Stimulated activated naive CD4-positive, alpha-beta T cell (primary cell): ENCODE measurements around the gene NAP1L1.

Experiments used
- DNase-seq, 6 experiments: peaks; one replicate each; lab custom pipeline; 2025; lab: John Stamatoyannopoulos, UW

NAP1L1 gene

DNA sequence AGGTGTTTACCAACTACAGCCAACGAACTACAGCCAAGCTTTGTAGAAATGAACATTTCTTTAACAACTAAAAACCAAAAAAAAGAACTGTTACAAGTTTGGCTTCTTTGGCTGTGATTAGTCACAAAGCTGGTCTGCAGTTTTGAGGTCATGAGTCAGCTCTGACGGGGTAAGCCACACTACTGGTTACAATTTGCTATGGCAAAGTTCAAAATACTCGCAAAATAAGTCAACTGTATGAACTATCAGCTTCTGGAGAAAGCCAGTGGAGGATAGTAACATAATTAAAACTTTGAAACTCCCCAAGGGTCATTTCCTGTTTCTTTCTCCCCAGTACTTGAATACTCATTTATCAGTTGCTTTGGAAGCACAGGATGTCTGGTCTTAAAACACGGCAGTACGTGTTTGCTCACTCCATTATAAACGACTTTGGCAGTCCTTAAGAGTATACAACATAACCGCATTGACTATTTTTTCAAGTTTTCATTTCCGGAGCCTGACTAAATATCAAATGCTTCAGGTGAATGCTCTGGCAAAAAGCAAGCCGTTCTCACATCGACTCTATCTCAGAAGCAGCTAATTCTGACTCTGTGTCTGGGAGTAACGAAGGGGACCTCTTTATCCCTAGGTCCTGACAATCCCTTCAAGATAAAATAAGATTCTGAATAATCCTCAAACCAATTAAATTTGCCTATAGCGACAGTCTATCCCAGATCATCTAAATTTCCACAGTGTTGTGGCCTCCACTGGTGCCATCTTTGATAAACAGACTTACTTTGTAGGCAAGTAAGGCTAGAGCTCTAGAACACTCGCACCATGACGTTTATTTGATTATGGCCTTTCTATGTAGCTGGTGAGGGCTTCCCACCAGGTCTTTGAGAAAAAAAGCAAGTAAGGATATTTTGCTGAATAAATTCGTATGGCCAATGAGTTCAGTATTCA is 63.5 kb downstream of the NAP1L1 start:
- DNase-seq, result peak in 4 of 6 experiments; percentile 20 to 62 (median 41)

DNA sequence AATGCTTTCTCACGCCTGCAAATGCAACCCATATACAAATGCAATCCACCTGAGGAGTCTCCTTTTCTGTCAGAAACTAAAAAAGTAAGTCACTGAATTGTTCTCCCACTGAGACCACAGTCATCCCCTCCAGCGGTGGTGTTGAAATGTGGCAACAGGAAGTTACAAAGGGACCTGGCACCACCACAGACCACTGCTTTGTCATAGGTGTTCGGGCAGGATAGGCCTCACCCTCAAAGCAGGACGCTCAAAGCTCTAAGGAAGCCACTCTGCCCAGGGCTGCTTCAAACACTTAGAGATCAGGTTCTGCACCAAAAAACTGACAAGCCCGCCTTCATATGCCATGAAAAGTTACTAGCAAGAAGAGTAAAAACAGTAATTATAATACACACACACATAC is 64.2 kb downstream of the NAP1L1 start:
- DNase-seq, result peak in 2 of 6 experiments; percentile 9 to 10

DNA sequence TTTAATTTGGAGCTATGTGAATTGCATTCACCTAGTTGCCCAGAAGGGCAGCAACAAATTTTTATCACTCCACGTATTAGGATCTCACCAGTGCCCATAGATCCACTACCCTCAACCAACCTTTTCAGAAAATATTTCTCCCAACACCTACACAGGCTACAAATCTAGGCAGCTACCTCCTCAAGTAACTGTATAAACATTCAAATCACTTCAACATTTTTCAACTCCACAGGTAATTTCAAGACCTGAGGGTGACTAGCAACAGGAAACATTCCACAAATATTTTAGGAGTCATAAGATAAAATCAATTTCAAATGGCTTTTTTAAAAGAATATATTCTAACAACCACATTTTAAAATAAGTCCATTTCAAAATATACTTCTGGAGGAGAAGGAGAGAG is 65.8 kb downstream of the NAP1L1 start:
- no peak for DNase-seq

DNA sequence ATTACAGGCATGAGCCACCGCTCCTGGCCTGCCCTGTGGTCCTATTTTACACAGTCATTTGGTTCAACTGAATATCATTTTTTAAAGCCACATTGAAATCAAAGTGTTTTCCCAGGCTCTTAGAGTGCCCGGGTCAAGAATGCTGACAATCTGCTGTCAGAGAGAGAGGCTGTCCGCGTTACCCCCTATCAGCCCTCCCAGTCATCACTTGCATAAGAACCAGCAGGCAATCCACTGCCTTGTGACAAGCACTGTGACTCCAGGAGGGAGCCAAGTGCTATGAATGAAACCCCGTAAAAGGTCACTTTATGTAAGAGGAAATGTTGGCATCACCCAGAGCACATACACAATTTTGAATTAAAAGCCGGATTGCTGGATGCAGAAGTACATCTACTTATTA is 66.4 kb downstream of the NAP1L1 start:
- no peak for DNase-seq

DNA sequence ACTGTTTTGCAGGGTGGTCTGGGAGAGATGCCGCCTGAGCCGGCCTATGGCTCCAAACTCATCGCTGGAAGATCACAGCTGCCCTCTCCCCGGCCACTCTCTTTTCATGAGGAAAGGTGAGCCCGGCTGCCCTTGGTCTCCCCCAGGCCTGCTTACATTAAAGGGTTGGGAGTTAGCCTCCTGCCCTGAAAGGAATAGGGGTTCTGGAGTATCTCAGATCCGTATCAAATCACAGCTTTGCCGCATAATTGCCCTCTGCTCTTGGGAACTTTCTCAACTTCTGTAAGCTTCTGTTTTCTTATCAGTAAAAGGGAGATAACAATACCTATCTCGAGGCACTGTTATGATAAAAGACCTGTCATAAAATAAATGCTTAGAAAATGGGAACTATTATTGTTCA is 70.5 kb downstream of the NAP1L1 start:
- DNase-seq, result no peak

DNA sequence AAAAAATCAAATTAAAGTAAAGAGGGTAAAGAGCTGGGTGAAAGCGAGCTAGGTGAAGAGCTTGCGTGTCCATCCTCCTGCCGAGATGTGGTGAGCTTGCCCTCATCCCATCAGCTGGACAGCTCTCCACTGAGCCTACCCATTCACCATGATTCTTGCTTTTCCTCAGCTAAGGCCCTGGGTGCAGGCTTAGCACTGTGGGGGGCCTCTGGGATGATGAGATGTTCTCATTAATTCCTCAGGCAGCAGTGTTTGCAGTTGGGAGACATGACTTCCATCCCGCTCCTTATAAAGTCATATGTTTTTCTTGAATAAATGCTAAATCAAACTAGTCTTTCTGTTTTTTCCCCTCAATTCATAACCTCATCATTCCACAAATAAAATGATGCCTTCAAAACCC is 70.9 kb downstream of the NAP1L1 start:
- DNase-seq, result no peak

DNA sequence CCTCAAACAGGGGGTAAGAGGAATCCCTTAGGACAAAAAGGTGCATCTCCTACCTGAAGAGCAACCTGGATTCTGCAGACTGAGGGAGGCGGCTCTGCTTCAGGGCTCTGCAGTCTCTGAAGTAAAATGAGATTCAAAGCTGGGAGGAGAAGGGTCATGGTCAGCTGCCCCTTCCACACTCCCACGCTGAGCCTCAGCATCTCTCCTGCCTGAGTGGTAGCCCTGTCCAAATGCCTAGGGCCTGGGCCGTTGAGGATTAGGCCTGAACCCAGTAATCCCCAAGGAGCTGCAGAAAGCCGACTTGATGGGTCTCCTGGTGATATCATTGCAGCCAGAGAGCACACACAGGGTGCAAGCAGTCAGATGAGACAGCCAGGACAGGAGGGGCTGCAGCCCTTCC is 71.8 kb downstream of the NAP1L1 start:
- DNase-seq, result no peak

DNA sequence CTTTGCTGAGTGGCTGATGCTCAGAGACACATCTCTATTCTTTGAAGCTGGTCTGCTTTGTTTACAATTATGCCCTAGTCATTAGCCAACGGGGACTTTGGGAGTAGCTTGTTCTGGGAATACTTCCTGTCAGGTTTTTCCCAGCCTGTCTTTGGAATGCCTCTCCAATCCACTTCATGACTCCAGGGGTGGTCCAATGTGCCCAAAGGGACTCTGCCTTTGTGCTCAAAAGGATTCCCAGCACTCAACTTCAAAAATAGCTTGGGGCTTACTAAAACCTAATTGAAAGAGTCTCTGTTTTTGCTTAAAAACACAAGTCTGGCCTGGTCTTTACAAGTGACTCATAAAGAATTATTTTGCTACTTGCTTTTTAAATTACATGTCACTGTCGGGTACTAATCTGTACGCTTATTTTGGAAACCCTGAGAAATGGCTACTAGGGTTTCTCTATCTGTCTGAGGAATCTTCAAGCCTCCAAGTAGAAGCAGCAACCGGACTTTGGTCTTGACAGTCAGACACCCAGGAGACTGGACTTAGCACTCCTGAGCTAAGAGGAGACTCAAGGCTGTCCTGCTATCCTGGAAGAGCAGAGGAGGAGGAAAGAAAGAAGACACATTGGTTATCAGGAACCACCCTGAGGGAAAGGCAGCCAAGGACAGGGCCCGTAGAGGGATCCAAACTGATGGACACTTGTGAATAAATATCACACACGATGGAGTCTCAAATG is 73.6 kb downstream of the NAP1L1 start:
- no peak for DNase-seq

DNA sequence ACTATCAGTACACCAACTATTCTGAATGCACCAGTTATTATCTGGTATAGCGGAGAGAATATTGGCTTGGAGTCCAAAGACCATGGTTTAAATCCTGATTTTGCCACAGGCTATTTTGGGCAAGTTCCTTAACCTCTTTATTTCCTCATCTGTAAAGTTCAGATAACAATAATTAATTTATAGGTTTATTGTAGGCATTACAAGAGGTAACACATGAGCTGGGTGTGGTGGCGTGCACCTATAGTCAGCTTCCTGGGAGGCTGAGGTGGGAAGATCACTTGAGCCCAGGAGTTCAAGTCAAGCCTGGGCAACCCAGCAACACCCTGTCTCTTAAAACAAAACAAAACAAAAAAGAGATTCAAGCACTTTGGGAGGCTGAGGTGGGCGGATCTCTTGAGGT is 76.1 kb downstream of the NAP1L1 start:
- no peak for DNase-seq

DNA sequence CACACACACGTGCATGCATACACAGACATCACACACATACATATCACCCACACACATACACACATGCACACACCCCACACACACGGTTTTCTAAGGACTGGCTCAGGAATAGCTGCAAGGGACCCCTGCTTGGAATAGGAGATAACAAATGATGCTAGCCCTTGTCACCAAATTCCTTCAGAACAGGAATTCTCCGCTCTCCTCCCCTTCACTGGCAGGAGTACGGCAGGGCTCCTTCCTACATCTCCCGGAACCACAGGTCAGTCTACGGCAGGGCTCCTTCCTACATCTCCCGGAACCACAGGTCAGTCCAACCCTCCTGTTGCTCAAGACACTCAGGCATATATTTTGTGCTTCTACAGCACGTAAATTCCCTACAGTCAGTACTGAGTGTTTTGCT is 76.8 kb downstream of the NAP1L1 start:
- no peak for DNase-seq

DNA sequence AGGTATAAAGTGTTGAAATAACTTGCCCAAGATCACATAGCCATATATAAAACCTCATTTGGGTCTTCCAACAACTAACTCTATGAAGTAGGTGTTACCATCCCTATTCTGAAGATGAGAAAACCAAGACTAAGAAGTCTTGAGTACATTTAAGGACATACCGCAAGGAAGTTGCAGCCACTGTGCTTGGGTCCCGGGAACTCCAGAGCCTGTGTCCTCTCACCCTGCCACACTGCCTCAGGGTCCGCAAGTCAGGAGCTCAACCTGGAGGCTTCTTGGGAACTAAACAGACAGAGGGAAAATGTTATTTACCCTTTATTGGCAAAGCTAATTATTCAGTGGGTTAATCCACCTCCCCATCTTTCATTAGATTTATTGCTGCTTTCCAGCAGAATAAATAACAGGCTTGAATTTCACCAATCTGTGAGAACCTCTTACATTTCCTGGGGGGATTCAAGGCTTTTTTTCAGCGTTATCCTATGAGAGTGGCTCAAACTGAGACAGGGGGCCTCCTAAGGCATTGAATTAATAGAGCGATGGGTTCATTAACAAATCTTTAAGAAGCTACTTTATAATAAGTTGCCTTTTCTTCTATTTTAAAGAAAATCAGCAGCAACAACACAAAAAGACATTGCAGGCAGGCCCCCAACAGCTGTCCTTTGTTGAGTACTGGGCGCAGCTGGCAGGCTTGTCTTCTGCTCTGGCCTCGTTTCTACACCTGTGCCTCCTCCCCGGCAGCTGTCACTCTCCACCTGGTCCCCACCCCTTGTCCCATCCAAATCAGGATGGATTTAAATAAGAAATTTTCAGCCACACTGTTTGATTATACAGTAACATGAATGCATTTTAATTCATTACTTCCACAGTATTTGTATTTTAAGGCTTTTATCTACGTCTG is 78.2 kb downstream of the NAP1L1 start:
- DNase-seq, result no peak

DNA sequence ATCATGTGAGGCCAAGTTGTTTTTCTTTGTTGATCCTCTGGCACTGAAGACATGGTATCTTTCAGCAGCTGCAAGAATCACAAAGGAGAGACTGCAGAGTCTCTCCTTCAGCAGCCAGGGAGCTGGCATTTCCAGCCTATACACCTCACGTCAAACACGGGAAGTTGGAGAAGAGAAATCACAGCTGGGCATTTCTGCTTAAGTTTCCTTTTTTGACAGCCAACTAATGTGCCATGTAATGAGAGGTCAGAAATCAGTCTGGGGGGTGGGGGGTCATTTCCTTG is 81.2 kb downstream of the NAP1L1 start:
- no peak for DNase-seq

DNA sequence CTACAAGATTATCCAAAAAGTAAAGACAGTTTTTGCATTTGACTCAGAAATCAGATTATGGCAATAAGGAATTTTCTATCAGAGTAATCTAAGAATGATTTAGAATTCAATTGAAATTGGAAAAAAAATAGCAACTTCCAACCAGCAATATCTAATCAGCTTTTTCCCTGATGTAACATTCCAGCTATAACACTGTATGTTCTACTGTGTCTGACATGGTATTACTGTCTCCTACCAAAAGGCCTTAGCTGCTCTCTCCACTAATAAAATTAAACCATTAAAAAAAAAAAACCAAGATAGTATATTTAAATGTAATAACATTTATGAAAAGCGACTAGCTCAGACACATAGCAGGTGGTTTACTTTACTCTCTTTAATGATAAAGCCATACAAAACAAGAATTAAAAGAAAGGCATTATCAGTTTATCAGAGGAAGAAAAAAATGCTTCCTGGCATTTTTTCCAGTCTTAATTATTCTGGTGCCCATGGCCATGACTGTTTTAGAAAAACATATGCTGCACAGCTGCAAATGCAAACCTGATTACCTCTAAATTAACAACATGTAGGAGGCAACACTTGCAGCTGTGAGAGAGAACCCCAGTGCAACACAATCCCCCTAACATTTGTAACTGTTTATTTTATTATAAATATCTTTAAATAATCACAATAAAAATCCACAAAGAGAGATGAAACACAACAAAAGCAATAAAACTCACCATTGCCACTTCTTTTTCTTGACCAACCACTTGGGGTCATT is 81.7 kb downstream of the NAP1L1 start:
- DNase-seq, result no peak

DNA sequence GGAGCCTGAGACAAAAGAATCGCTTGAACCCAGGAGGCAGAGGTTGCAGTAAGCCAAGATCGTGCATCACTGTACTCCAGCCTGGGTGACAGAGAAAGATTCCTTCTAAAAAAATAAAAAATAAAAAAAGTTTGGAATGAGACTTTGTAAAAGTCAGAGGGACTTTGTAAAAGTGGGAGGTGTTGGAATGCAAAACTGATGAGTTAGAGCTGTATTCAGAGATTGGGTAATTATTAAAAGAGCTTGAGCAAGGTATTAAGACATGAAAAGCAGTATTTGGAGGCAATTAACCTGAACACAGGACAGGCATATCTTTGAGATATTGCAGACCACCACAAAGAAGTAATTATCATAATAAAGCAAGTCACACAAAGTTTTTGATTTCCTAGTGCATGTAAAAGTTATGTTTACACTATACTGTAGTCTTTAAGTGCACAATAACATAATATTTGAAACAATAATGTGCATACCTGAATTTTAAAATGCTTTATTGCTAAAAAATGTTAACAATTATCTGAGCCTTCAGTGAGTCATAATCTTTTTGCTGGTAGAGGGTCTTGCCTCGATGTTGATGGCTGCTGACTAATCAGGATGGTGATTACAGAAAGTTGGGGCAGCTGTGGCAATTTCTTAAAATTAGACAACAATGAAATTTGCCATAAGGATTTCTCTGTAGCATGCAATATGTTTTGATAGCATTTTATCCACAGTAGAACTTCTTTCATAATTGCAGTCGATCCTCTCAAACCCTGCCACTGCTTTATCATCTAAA is 86.0 kb downstream of the NAP1L1 start:
- DNase-seq, result no peak

DNA sequence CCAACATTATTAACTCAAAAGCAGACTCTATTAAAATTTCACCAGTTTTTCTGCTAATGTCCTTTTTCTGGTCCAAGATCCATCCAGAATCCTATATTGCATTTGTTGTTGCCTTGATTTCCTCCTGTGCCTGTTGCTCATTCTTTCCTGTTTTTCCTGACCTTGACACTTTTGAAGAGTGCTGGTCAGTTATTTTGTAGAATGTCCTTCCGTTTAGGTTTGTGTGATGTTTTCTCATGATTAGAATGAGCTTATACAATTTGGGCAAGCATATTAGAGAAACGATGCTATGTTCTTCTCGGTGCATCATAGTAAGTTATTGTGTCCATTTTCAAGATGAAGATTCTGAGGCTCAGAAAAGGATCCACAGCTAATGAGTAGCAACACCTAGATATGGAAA is 86.8 kb downstream of the NAP1L1 start:
- DNase-seq, result no peak

DNA sequence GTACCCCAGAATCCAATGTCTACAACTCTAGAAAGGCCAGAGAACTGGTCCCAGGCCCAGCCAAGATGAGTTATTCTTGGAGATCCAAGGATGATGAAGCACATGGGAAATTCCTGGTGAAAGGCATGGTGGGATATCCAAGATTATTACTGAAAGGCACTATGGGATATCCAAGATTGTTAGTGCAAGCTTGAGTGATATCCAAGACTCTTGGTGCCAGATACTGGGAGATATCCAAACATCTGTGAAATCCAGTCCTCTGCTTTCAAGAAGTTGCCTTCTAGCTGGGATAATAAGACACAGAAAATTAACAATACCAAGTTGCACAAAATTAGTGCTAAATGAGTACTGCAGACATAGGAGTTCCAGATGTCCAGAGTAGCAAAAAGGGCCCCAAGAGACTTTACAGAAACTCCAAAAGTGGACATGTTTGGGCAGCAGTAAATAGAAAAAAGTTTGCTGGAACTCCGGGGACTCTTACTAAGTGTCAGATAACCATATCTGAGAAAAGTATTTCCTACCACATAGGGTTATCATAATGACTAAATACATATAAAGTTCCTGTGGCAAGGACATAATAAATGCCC is 87.5 kb downstream of the NAP1L1 start:
- DNase-seq, result no peak

DNA sequence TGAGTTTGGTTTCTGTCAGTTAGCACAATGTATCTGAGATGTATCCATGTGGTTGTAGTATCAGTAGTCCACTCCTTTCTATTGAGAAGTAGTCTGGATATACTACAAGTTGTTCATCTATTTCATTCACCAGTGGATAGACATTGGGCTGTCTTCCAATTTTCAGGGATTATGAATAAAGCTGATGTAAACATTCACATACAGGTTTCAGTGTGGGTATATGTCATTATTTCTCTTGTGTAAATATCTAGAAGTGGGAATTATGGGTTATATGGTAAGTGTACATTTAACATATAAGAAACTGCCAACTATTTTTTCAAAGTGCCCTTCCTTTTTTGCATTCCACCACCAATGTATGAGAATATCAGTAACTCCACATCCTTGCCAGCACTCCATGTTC is 88.8 kb downstream of the NAP1L1 start:
- no peak for DNase-seq

DNA sequence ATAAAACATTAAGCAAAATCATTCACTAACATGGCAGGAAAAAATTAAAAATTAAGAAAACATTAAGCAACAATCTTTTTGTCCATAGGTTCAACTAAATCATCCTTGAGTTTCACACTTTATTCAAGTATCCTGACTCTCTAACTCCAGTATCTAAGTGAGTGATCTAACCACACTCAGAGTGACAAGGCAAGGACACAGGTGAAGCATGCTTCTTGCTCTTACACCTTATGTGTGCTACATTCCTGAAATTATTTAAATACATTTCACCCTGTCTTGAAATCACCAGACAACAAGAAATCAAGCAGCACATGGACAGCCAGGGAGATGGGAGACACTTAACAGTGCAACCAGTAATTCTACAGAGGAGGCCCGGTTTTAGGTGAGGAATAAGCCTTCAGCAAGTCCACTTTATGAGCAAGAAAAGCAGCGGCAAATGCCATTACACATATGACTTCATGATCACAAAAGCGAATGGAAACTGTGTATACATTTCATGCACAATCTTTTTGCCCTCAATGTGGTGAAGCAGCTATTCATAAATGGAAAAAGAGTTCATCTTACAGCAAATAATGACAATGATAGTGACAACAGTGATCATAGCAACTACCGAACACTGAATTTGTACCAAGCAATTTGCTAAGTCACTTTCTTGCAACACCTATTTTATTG is 90.3 kb downstream of the NAP1L1 start:
- no peak for DNase-seq

DNA sequence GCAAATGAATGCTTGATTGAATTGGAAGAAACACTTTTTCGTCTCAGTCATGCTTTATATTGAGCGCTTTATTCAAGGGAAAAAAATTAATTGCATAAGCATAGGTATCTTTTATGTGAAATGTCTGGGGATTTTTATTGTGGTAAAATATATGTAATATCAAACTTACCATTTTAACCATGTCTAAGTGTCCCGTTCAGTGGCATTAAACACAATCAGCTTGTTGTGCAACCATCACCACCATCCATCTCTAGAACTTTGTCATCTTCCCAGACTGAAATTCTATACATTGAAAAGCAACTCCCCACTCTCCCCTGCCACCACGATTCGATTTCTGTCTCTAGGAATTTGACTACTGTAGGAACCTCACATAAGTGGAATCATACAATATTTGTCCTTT is 92.7 kb downstream of the NAP1L1 start:
- no peak for DNase-seq
